Measurements from ENCODE around the gene FUT8.

FUT8 gene

GRCh38 chr14:65469903-65470302 lies 57.4 kb downstream of the FUT8 start:
- TF ChIP-seq CTCF (IDR thresholded peaks at IDR 0.05; ENCODE audit: low read depth, low read length) = no peak
- no peak for DNase-seq (ENCODE audit: extremely low read depth, low read depth)

- no peak for TF ChIP-seq CTCF (IDR thresholded peaks at IDR 0.05; ENCODE audit: low read depth, low read length)
- no peak for DNase-seq (ENCODE audit: extremely low read depth, low read depth)
Observed at GRCh38 chr14:65470404-65470880, 57.9 kb downstream of the FUT8 start.

- DNase-seq (ENCODE audit: extremely low read depth, low read depth) = no peak
- no peak for TF ChIP-seq CTCF (IDR thresholded peaks at IDR 0.05; ENCODE audit: low read depth, low read length)
Observed at GRCh38 chr14:65471038-65471878, 58.7 kb downstream of the FUT8 start.

GRCh38 chr14:65472189-65472588 lies 59.7 kb downstream of the FUT8 start:
- no peak for DNase-seq (ENCODE audit: extremely low read depth, low read depth)
- TF ChIP-seq CTCF (IDR thresholded peaks at IDR 0.05; ENCODE audit: low read depth, low read length) = no peak

GRCh38 chr14:65476273-65476941 lies 63.9 kb downstream of the FUT8 start:
- DNase-seq (ENCODE audit: extremely low read depth, low read depth) = no peak
- no peak for TF ChIP-seq CTCF (IDR thresholded peaks at IDR 0.05; ENCODE audit: low read depth, low read length)

GRCh38 chr14:65476942-65477318 lies 64.4 kb downstream of the FUT8 start:
- TF ChIP-seq CTCF (IDR thresholded peaks at IDR 0.05; ENCODE audit: low read depth, low read length) = no peak

GRCh38 chr14:65478017-65478416 lies 65.5 kb downstream of the FUT8 start:
- DNase-seq (ENCODE audit: extremely low read depth, low read depth) = no peak

More at GRCh38 chr14:65476942-65477318, 64.4 kb downstream of the FUT8 start:
- no peak for DNase-seq (ENCODE audit: extremely low read depth, low read depth)

More at GRCh38 chr14:65478017-65478416, 65.5 kb downstream of the FUT8 start:
- no peak for TF ChIP-seq CTCF (IDR thresholded peaks at IDR 0.05; ENCODE audit: low read depth, low read length)
